GM23338 (cell line): Measurements from ENCODE around the gene NR2C2.

Experiments
- CREB1 ChIP-seq: fragments of 250-450 bp; sonication (Bioruptor Pico); IDR thresholded peaks from 2 replicates; pipeline ENCODE4 v1.5.0; 2020; ENCODE audit warnings: low read depth, mild to moderate bottlenecking, moderate library complexity
- POLR2AphosphoS5 ChIP-seq: IDR thresholded peaks from 2 replicates; pipeline ENCODE4 v1.6.1; 2016; ENCODE audit warnings: antibody characterized with exemption, low read depth
- TF ChIP-seq, protein P1 (sequence below), 2 experiments: fragments of 200-600 bp in 1 of 2; sonication (generic) in 1 of 2; conservative IDR thresholded peaks; 2 replicates each; pipeline versions ENCODE4 v1.5.1 to v1.6.1; 2016 to 2017; ENCODE audit warnings: antibody characterized with exemption in 2 of 2, low read depth in 2 of 2, mild to moderate bottlenecking in 2 of 2, moderate library complexity in 1 of 2

DNA sequence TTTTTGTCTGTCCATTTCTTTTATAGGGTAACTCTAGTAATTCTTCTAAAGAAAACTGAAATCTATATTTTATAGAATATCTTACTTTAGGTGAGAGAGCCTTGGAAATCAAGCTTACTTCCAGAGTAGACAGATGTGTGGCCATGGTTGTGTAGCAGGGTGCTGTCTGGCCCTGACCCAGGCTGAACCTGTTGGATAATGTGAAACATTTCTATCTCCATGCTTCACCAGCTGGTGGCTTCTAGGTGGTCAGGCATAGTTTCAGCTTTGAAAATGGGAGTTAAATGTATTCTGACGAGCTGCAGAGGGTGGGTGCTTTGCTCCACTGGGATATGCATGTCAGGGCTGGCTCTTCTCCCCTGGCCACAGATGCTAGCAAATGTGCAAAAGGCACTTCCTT lies 20.8 kb upstream of the NR2C2 start:
- TF ChIP-seq, protein P1, sequence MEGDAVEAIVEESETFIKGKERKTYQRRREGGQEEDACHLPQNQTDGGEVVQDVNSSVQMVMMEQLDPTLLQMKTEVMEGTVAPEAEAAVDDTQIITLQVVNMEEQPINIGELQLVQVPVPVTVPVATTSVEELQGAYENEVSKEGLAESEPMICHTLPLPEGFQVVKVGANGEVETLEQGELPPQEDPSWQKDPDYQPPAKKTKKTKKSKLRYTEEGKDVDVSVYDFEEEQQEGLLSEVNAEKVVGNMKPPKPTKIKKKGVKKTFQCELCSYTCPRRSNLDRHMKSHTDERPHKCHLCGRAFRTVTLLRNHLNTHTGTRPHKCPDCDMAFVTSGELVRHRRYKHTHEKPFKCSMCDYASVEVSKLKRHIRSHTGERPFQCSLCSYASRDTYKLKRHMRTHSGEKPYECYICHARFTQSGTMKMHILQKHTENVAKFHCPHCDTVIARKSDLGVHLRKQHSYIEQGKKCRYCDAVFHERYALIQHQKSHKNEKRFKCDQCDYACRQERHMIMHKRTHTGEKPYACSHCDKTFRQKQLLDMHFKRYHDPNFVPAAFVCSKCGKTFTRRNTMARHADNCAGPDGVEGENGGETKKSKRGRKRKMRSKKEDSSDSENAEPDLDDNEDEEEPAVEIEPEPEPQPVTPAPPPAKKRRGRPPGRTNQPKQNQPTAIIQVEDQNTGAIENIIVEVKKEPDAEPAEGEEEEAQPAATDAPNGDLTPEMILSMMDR (conservative IDR thresholded peaks at IDR 0.05; ENCODE audit: low read depth in 2 of 2), result no peak
- no peak for TF ChIP-seq POLR2AphosphoS5
- TF ChIP-seq CREB1 (CRISPR knock-in tag), result no peak
